Stimulated activated CD4-positive, alpha-beta T cell treated with anti-CD3 and anti-CD28 coated beads, Interleukin-4, amount 100 ng/mL, for 4 hours (primary cell): Measurements from ENCODE around the gene DST.
"Not testable (repeated sequence)": the region's sequence is repeated elsewhere in the genome, so short reads cannot be mapped to it uniquely, and the experiment has no call there.

Source experiments
- DNase-seq, 2 experiments: peaks; one replicate each; pipeline ENCODE4 v3.0.0-alpha.2; 2020

DST gene

GRCh38 chr6:56513631-56514030 lies 129.1 kb downstream of the DST start:
- DNase-seq, result no peak

GRCh38 chr6:56511591-56511990 lies 131.1 kb downstream of the DST start:
- no peak for DNase-seq

- no peak for DNase-seq
Measured at GRCh38 chr6:56510984-56511531, 131.6 kb downstream of the DST start.

DNA sequence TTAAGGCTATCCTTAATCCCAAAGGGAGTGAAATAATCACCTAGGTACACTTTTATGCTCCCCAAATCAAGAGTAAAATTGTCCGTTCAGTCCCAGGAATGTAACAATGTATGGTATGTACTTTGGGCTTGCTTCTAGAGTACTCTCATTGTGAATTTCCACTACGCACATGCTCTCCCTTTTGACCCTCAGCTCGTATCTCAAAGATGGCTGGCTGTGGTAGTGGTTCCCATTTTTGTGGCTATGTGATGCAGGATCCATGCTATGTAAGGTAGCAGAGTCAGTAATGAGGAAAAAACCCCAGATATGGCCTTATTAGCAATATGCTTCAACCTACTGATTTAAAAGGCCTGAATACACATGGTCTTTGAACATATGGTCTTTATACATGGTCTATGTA lies 133.7 kb downstream of the DST start:
- no peak for DNase-seq

DNA sequence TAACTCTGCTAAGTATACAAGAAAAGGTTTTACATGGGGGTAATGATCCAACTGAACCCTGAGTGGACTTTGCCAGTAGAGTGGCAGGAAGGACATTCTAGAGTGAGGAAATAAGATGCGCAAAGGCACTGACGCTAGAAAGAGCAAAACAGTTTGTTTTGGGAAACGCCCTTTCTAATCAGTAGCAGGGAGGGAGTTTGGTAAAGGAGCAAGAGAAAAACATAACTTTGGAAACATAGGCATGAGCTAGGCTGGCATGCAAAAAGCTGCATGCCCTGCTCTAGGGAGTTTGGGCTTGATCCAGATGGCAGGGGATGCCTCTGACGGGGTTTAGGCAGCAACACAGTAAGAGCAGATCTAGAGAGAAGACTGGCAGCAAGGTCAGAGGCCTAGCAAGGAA lies 135.2 kb downstream of the DST start:
- no peak for DNase-seq

DNA sequence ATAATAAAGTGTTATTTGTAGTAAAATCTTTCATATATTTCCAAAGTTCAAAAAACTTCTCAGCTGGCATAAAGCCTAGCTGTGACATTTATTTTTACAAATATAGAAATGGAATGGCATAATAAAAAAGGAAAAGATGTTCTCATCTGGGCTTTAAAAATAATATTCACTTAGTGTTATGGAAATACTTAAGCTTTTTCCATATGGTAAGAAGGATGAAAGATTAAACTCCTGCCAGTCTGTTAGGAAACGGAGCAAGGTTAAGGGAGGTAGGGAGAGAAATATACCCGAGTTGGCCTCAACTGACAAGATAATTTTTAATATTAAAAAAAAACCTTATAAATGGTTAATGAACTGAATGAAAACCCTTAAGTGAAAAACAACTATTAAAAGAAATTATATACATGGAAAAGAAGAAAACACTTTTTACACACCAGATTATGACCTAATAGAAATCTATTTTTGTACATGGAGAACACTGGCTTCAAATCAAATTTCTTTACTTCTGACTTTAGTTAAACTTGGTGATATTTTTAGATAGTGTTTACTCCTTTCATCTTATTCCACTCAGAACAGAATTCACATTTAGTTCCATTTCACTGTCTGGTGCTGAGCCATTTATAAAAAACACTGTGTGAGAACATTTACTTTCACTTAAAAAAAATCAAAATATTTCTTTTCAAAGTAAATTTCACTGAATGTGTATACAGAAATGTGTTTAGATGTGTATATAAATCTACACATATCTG lies 137.0 kb downstream of the DST start:
- no peak for DNase-seq

DNA sequence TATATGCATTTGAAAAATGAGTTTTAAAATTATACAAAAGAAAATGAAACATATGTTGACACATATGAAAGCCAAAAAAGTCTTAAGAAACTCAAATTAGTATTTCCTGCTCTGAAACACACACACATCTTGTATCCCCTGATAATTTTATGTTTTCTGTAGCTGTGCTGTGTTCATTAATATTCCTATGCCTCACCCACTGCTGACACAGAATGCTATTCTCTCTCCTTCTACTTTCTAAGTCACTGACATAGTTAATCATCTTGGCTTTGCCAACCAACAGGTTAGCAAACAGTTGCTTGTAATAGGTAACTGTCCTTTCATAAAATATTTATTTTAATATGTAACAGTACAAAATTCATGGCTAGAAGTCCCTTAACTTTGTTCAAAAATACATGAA lies 140.7 kb downstream of the DST start:
- no peak for DNase-seq

- no peak for DNase-seq
Measured at GRCh38 chr6:56499095-56499494, 143.6 kb downstream of the DST start.

DNA sequence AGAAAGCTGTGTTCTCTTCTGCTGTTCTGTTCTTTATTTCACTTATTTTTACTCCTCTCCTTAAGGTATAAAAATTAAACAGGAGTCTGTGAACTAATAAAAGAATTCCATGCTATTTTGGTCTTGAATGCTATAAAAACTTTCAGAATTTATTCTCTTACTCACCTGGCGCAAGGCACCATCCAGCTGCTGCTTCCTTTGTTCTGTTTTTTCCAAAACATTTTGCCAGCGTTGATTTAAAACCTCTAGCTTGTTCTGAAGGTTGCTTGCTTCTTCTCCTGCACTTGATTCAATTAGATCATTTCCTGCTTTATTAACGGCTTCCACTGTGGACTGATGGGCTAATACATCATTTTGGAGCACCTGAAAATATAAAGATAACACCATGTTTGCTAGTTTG lies 145.0 kb downstream of the DST start:
- DNase-seq, result no peak

GRCh38 chr6:56497240-56497639 lies 145.4 kb downstream of the DST start:
- no peak for DNase-seq

GRCh38 chr6:56496650-56497049 lies 146.0 kb downstream of the DST start:
- DNase-seq, result not testable (repeated sequence)

DNA sequence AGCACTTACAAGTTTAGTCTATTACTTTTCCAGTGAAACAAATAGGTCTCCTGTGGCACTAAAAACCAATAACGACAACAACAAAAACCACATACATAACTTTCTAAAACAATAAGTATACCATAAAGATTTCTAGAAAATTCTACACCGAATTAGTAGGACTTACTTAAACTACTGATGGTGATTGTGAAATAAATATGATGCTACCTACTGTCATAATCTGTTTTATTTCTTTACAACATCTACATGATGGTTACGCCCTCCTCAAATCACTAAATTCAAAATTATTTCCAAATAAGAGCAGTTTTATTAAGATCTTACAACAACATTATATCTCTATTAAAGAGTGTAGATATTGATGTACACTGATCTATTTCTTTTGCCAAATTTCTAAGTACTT lies 147.0 kb downstream of the DST start:
- no peak for DNase-seq

DNA sequence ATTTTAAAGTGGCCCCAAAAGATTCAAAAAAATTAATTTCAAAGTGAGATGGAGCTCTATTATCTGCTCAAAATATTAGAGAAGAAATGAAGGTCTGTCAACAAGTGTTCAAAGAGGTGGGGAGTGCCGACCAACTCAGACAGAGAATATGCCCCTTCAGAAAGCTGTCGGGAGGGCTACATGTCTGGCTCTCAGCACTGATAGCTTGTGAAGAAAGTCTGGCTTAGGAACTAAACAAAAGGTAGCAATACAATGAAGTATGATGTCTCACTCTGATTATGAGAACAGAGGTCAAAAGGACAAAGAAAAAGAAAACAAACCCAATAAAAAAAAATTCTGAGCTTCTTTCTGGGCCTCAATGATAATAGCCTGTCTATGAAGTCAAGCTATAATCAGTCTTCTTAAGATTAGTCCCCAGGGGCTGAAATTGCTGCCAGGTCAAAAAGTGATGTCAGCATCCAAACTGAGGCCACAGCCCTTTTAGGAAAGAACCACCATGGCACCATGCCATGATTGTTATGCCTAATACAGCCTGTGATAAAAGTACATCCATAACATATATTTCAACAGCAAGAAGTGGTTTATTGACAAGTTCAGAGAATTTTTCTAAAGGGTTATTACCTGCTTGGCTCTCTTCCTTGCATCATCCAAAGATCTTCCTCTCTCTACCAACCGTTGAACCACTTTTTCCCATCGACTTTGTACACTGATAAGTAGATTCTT lies 150.9 kb downstream of the DST start:
- DNase-seq, result no peak

GRCh38 chr6:56490993-56491392 lies 151.7 kb downstream of the DST start:
- DNase-seq, result no peak

- no peak for DNase-seq
Measured at GRCh38 chr6:56489559-56489958, 153.1 kb downstream of the DST start.

GRCh38 chr6:56488281-56488680 lies 154.4 kb downstream of the DST start:
- DNase-seq, result no peak

- no peak for DNase-seq
Measured at GRCh38 chr6:56486681-56487080, 156.0 kb downstream of the DST start.

DNA sequence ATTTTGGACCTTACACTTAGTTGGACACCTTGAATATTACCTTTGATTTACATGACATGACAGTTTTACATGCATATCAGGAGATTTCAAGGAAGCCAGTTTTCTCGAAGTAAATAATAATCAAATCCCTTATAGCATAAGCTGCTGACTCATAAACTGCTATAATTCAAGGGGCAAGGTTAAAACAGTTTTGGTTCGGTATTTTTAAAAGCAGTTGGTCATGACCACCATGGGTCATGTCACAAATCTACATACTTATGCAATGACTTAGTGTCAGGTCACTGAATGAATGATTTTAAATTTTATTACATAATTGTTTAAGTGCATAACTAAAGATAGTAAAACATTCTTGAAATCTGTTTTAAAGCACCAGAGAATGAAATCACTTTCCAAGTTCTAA lies 158.0 kb downstream of the DST start:
- no peak for DNase-seq

- no peak for DNase-seq
Measured at GRCh38 chr6:56483929-56484328, 158.8 kb downstream of the DST start.

DNA sequence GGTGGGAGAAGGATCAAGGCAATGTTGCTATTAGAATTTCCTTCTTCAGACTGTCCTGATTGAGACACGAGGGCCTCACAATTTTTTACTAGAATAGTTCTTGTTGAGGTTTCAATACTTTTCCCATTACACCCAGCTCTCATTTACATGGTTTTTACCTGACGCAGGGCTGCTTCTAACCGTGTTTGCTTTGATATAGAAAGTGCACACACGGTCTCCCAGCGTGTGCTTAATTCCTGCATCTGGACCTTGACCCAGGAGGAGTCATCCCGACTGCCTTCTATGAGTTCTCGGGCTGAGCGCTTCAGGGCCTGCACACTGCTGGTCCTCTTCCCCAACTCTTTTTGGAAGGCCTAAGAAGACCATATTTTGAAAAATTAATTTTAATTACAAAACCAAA lies 160.2 kb downstream of the DST start:
- no peak for DNase-seq

DNA sequence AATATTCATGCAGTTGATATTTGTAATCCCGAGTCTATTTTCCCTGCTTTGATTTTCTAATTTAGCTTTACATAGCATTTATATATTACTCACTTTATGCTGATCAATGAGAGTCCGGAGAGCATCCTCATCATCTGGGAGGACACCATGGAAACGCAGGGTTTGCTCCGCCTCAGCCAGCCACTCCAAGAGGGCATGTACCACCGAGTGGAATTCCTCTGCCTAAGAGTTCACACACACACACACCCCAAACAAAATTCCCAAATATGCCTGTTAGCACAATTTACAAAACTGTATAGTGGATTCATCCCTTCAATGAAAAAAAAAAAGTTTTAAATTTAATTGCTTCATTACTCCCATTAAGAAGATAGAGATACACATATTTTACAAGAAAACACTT lies 160.7 kb downstream of the DST start:
- DNase-seq, result no peak

DNA sequence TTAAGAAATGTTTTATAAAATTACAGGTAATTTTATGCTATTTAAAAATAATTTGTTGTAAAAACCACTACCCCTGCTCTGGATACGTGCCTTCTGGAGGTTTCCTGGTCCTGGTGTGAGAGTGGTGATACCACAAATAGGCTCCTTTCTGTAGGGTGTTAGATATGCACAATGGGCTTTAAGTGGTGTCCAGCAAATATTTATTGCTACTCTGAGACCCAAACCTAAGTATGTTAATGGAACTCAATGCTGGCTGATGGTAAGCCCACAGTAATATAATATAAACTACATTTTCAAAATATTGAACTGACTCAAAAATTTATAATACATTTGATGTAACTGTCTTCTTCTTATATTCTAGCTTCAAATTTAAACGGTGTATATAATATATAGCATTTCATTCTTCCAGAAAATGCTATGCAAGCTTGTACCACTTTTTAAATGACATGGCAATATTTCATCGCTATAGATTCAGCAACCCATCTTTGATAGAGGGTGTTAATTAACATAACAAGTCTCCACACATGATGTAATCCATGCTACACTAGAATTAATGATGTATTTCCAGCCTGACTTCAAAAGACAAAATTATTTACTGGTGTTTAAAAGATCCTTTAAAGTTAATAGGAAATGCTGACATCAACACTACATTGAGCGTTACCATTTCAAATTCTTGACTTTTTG lies 161.9 kb downstream of the DST start:
- DNase-seq, result no peak

- DNase-seq, result no peak
Measured at GRCh38 chr6:56480246-56480645, 162.4 kb downstream of the DST start.

- no peak for DNase-seq
Measured at GRCh38 chr6:56479381-56479780, 163.3 kb downstream of the DST start.
